ENCODE measurements around the gene SARNP.

Gene SARNP

DNA sequence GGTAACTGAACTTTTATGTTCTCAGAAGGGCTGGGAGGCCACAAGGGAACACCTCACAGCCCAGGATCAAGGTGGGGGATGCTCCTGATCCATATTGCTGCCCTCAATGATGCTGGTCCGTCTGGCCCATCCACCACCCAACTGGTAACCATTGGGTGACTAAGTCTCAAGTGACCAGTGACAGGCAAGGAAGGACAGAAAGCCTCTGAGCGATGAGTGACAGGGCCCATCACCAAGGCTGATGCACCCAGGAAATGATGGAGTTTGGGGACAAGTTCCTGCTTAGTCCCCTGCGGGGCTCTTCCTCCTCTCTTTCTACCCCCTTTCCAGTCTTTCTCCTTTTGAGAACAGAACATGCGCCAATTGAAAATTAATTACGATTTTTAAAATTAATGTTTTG is 27.8 kb upstream of the SARNP start:
- H3K4me3 ChIP-seq (ENCODE audit: low read depth, low read length) = no peak overlapping the region
- TF ChIP-seq, protein P1, sequence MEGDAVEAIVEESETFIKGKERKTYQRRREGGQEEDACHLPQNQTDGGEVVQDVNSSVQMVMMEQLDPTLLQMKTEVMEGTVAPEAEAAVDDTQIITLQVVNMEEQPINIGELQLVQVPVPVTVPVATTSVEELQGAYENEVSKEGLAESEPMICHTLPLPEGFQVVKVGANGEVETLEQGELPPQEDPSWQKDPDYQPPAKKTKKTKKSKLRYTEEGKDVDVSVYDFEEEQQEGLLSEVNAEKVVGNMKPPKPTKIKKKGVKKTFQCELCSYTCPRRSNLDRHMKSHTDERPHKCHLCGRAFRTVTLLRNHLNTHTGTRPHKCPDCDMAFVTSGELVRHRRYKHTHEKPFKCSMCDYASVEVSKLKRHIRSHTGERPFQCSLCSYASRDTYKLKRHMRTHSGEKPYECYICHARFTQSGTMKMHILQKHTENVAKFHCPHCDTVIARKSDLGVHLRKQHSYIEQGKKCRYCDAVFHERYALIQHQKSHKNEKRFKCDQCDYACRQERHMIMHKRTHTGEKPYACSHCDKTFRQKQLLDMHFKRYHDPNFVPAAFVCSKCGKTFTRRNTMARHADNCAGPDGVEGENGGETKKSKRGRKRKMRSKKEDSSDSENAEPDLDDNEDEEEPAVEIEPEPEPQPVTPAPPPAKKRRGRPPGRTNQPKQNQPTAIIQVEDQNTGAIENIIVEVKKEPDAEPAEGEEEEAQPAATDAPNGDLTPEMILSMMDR (conservative IDR thresholded peaks at IDR 0.05; ENCODE audit: low read depth, low read length) = no peak
- no peak for DNase-seq (ENCODE audit: low read depth)

GRCh38 chr12:55844961-55845360 is 27.4 kb upstream of the SARNP start:
- no peak overlapping the region for H3K4me3 ChIP-seq (ENCODE audit: low read depth, low read length)
- TF ChIP-seq, protein P1 (conservative IDR thresholded peaks at IDR 0.05; ENCODE audit: low read depth, low read length) = no peak
- DNase-seq (ENCODE audit: low read depth) = no peak

GRCh38 chr12:55843431-55843830 is 25.9 kb upstream of the SARNP start:
- no peak overlapping the region for H3K4me3 ChIP-seq (ENCODE audit: low read depth, low read length)
- no peak for DNase-seq (ENCODE audit: low read depth)
- TF ChIP-seq, protein P1 (conservative IDR thresholded peaks at IDR 0.05; ENCODE audit: low read depth, low read length) = no peak

DNA sequence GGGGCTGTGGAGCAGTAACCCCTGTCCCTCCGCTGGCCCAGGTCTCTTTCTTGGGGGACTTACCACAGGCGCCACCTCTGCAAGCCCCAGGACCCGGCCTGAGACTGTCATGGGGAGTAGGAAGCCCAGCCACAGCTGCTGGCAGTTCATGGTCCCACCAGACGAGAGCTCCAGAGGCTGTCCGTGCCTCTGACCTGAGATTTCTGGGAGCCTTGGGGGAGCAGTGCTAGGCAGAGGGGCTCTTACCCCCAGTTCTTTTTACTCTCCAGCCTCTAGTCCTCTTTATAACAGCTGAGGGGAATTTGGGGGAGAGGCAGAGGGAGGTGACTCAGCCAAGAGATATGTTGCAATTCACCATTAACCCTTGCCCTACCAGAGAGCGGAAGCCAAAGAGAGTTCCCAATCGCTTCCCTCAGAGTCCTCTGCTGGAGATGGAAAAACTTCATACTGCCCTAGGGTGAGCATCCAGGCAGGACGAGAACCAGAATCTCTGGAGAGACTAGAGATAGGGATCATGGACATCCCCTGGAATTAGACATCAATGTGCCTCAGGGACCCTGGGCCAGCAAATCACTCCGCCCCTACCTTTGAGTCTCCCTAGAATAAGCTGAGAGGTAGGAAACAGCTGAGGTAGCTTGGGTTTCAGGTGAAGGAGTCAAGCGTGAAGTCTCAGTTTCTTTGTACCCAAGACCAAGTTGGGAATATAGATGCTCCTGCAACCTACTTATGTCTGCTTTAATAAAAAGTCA is 25.3 kb upstream of the SARNP start, which contains the start of gene MMP19:
Gene MMP19 (minus strand): TSS at position 256 of the 749 bp plus-strand sequence. CDS start 106 bp downstream, at position 150.
- peak; percentile 82 for DNase-seq (ENCODE audit: low read depth)
- TF ChIP-seq, protein P1 (conservative IDR thresholded peaks at IDR 0.05; ENCODE audit: low read depth, low read length) = peak; percentile 22
- peak within 1 kb of the TSS; percentile 71 for H3K4me3 ChIP-seq (ENCODE audit: low read depth, low read length)

GRCh38 chr12:55840581-55841351 is 23.2 kb upstream of the SARNP start:
- H3K4me3 ChIP-seq (ENCODE audit: low read depth, low read length) = no peak overlapping the region
- TF ChIP-seq, protein P1 (conservative IDR thresholded peaks at IDR 0.05; ENCODE audit: low read depth, low read length) = no peak
- no peak for DNase-seq (ENCODE audit: low read depth)

DNA sequence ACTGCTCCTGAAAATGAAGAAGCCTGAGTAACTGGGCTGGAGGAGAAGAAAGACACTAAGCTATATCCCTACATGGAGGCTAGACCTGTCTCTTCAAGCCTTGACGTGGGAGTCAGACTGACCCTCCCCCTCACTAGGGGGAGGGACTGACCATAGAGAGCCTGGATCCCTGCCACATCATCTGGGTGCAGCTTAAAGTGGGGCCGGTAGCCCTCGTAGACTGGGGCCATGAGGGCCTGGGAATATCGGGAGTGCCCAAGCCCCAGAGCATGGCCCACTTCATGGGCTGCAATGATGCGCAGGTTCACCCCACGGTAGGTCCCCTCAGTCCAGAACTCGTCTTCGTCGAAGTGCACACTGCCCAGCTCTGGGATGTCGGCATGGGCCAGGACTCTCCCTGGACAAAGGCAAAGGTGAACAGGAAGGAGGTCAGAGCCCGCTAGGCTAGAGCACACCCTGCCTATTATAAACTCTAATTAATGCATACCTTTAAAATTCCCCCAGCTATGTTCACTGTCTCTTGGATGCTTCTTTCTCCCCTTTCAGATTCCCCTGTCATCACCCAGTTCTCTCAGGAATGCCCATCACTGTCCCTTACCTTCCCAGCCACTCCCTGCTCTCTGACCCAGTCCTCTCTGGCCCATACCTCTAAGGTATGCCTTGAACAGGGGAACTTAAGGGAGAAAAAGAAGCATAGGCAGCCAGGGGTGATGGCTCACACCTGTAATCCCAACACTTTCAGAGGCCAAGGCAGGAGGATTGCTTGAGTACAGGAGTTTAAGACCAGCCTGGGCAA is 22.0 kb upstream of the SARNP start:
- no peak overlapping the region for H3K4me3 ChIP-seq (ENCODE audit: low read depth, low read length)
- TF ChIP-seq, protein P1 (conservative IDR thresholded peaks at IDR 0.05; ENCODE audit: low read depth, low read length) = no peak
- DNase-seq (ENCODE audit: low read depth) = no peak
